Neural crest cell (in vitro differentiated cells): ENCODE measurements around the gene SLC5A9. TPM values are rescaled to one million over a fixed set of nuclear protein-coding genes. Genes with fewer than 3 reads are reported as not detected.
A peak's percentile ranks its signal among the peaks of the same experiment; 100 is the strongest.
"Not testable (repeated sequence)": the region's sequence is repeated elsewhere in the genome, so short reads cannot be mapped to it uniquely, and the experiment has no call there.

Experiments used
- DNase-seq: peaks from one replicate; pipeline ENCODE4 v3.0.0; 2021; ENCODE audit warnings: low read depth, mixed read lengths, low spot score
- H3K27ac Mint-ChIP-seq: one replicate; pipeline ENCODE4 v1.8.0; 2021; ENCODE audit warnings: mild to moderate bottlenecking, mixed read lengths; ENCODE audit not compliant: unreplicated experiment
- H3K27me3 Mint-ChIP-seq: 2 replicates; pipeline ENCODE4 v1.8.0; 2021; ENCODE audit warnings: low read depth, mild to moderate bottlenecking, mixed read lengths
- H3K36me3 Mint-ChIP-seq: 2 replicates; pipeline ENCODE4 v1.8.0; 2021; ENCODE audit warnings: low read depth, mild to moderate bottlenecking, mixed read lengths
- H3K4me1 Mint-ChIP-seq: 2 replicates; pipeline ENCODE4 v1.8.0; 2021; ENCODE audit warnings: mixed read lengths
- H3K4me3 Mint-ChIP-seq: one replicate; pipeline ENCODE4 v1.8.0; 2021; ENCODE audit warnings: mild to moderate bottlenecking, mixed read lengths
- H3K9me3 Mint-ChIP-seq: 2 replicates; pipeline ENCODE4 v1.8.0; 2021; ENCODE audit warnings: mixed read lengths
- CTCF ChIP-seq: fragments of 200-600 bp; sonication (generic); conservative IDR thresholded peaks from 2 replicates; pipeline ENCODE4 v1.5.0; 2021; ENCODE audit warnings: antibody characterized with exemption, mild to moderate bottlenecking
- total RNA-seq: library from RNA; stranded (reverse); gene quantifications from 2 replicates; pipeline ENCODE4 v1.2.1, GENCODE V29; 2021

The SLC5A9 gene
- total RNA-seq, 1 donor from 2014 or later, result not detected

- H3K4me3 Mint-ChIP-seq, H3K4me1 Mint-ChIP-seq, H3K27ac Mint-ChIP-seq, H3K9me3 Mint-ChIP-seq, DNase-seq, H3K27me3 Mint-ChIP-seq: not testable (repeated sequence)
- peaks cover 14% of the 10 kb centered on the region for H3K36me3 Mint-ChIP-seq
Measured at GRCh38 chr1:48284696-48285420, 62.3 kb downstream of the SLC5A9 start.

- peaks cover 4% of the 10 kb centered on the region for H3K27me3 Mint-ChIP-seq
- no peak overlapping the region for H3K4me3 Mint-ChIP-seq
- no peak for TF ChIP-seq CTCF
- no peak for DNase-seq
- H3K4me1 Mint-ChIP-seq, result no peaks in the 10 kb centered on the region
- H3K27ac Mint-ChIP-seq, result no peak overlapping the region
- peaks cover 8% of the 10 kb centered on the region for H3K9me3 Mint-ChIP-seq
- peaks cover 14% of the 10 kb centered on the region for H3K36me3 Mint-ChIP-seq
Measured at GRCh38 chr1:48285525-48285924, 63.0 kb downstream of the SLC5A9 start.

GRCh38 chr1:48291421-48291820 lies 68.9 kb downstream of the SLC5A9 start:
- Mint-ChIP-seq H3K27ac (peak overlapping the region; percentile 6), H3K4me3 (no peak overlapping the region), H3K27me3 (no peaks in the 10 kb centered on the region), H3K9me3 (peaks cover 2% of the 10 kb centered on the region), H3K4me1 (peaks cover 5% of the 10 kb centered on the region), H3K36me3 (peaks cover 14% of the 10 kb centered on the region)
- TF ChIP-seq CTCF, result no peak
- DNase-seq, result no peak

- H3K27ac Mint-ChIP-seq, result no peak overlapping the region
- TF ChIP-seq CTCF, result no peak
- H3K27me3 Mint-ChIP-seq, result no peaks in the 10 kb centered on the region
- DNase-seq, result no peak
- H3K9me3 Mint-ChIP-seq, result peaks cover 2% of the 10 kb centered on the region
- peaks cover 5% of the 10 kb centered on the region for H3K4me1 Mint-ChIP-seq
- H3K4me3 Mint-ChIP-seq, result no peak overlapping the region
- H3K36me3 Mint-ChIP-seq, result peaks cover 14% of the 10 kb centered on the region
Measured at GRCh38 chr1:48292706-48293105, 70.2 kb downstream of the SLC5A9 start.

GRCh38 chr1:48294094-48294493 lies 71.6 kb downstream of the SLC5A9 start:
- H3K36me3 Mint-ChIP-seq, result peaks cover 10% of the 10 kb centered on the region
- H3K4me3 Mint-ChIP-seq, H3K27me3 Mint-ChIP-seq: not testable (repeated sequence)

GRCh38 chr1:48294656-48295055 lies 72.1 kb downstream of the SLC5A9 start:
- no peak overlapping the region for H3K27ac Mint-ChIP-seq
- peaks cover 9% of the 10 kb centered on the region for H3K36me3 Mint-ChIP-seq

More at GRCh38 chr1:48294094-48294493, 71.6 kb downstream of the SLC5A9 start:
- H3K9me3 Mint-ChIP-seq, H3K27ac Mint-ChIP-seq, H3K4me1 Mint-ChIP-seq, DNase-seq: not testable (repeated sequence)

More at GRCh38 chr1:48294656-48295055, 72.1 kb downstream of the SLC5A9 start:
- no peak for TF ChIP-seq CTCF
- no peak for DNase-seq
- Mint-ChIP-seq H3K4me1 (peaks cover 5% of the 10 kb centered on the region), H3K27me3 (no peaks in the 10 kb centered on the region), H3K9me3 (no peaks in the 10 kb centered on the region), H3K4me3 (no peak overlapping the region)

Other genes with a start within 250 kb of the SLC5A9 start
- 0.41 and 0.49 TPM in 2 replicates for gene TRABD2B, start 225.3 kb upstream of the SLC5A9 start, total RNA-seq
- gene SPATA6, start 249.5 kb downstream of the SLC5A9 start, total RNA-seq, result 24.5 and 26.0 TPM in 2 replicates